GM19455 (cell line): ENCODE data around the gene RSRC1.
"Not testable (repeated sequence)": the region's sequence is repeated elsewhere in the genome, so short reads cannot be mapped to it uniquely, and the experiment has no call there.

Experiments used
- ATAC-seq: cut with Tn5 transposase; IDR thresholded peaks from one replicate; pipeline ENCODE4 v1.9.1; 2021; ENCODE audit not compliant: unreplicated experiment

RSRC1 gene

GRCh38 chr3:158109804-158110657 lies at the start of gene RSRC1:
Gene RSRC1 (plus strand): TSS chr3:158110089. CDS start chr3:158122105, 12,016 bp downstream.
- ATAC-seq, result peak; percentile 91

DNA sequence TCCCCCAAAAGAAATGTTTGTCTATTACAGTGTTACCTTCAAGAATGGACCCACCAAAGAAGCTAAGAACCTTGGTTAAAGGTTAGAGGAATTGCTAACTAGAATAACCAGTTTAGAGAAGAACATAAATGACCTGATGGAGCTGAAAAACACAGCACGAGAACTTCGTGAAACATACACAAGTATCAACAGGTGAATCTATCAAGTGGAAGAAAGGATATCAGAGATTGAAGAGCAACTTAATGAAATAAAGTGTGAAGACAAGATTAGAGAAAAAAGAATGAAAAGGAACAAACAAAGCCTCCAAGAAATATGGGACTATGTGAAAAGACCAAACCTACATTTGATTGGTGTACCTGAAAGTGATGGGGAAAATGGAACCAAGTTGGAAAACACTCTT lies 44.3 kb upstream of the RSRC1 start:
- not testable (repeated sequence) for ATAC-seq

- no peak for ATAC-seq
Measured at GRCh38 chr3:158072790-158073189, 37.1 kb upstream of the RSRC1 start.

- no peak for ATAC-seq
Measured at GRCh38 chr3:158074591-158074990, 35.3 kb upstream of the RSRC1 start.

GRCh38 chr3:158079599-158079998 lies 30.3 kb upstream of the RSRC1 start:
- no peak for ATAC-seq

DNA sequence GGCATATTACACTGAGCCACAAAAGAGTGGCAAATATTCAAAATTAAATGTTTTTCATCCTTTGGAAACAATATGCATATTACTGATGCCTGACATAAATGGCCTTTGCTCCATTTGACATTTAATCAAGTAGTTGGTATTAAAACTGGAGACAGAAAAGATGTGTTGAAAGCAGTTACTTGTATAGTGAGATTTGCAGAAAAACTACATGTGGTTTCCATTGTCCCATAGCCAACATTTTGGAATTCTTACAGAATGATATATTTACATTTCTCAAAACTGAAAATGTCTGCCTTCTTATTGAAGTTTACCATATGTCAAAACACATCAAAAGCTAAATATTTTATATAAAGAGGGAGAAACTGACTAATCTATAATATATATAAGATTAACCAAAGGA lies 25.2 kb upstream of the RSRC1 start:
- ATAC-seq, result no peak

- no peak for ATAC-seq
Measured at GRCh38 chr3:158085358-158085757, 24.5 kb upstream of the RSRC1 start.

DNA sequence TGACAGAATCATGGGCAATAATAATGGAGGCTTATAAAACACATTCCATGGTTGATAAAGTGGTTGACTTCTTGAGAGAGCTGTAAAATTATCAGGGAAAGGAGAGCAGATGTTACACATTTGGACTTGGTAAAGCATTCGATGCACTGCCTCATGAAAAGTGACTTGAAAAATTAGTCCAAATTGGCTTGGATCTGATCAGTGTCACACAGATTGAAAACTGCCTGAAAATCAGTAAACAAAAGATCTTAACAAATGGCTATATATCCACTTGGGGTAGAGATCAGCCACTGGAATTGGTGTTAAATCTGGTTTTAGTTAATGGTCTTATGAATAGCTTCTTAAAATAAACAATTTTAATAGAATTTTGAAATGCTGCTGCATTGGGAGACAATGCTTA lies 24.0 kb upstream of the RSRC1 start:
- ATAC-seq, result no peak

DNA sequence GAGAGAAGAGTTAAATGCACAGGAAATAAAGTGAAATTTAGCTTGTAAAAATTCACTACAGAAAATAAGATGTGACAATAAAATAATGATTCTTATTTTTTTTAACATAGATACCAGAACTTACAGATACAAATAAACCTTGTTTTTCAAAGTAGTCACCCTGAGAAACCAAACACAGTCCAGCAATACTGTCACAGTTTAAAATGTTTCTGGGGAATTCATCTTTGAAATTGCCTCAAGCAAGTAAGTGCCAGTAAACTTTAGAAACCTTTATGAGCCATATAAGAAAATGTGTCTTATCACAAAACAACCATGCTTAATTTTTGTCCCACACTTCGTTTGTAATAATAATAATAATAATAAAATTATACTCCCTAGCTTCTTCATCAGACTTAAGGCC lies 23.5 kb upstream of the RSRC1 start:
- no peak for ATAC-seq

DNA sequence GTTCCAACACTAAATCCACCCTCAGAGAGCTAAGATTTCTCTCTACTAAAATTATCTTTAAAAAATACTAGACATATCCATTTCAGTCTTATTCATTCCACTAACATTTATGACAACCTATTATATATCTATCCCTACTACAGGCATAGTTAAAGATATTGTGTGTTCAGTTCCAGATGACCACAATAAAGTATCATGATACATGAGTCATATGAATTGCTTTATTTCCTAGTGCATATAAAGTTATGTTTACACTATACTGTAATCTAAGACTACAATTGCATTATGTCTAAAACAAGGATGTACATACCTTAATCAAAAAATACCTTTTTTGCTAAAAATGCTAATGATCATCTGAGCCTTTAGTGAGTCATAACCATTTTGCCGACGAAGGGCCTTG lies 23.1 kb upstream of the RSRC1 start:
- no peak for ATAC-seq

- no peak for ATAC-seq
Measured at GRCh38 chr3:158091531-158091930, 18.4 kb upstream of the RSRC1 start.

DNA sequence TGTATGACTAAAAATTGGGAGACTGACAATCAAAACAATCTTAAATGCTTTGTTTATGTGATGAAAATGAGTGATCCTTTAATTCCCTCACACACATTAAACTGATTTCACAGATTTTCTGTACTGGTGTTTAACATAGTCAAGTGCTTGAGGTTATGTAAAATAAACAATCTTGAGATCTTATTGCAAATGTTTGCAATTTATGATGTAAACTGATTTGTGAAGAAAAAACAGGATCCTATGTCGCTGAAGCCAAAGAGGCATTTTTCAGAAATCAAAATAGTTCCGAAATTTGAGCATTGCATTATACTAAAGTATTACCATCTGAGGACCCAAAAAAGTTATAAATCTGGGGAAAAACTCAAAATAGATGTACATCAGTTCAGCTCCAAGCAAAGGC lies 16.4 kb upstream of the RSRC1 start:
- no peak for ATAC-seq

GRCh38 chr3:158094235-158095110 lies 15.4 kb upstream of the RSRC1 start:
- no peak for ATAC-seq

DNA sequence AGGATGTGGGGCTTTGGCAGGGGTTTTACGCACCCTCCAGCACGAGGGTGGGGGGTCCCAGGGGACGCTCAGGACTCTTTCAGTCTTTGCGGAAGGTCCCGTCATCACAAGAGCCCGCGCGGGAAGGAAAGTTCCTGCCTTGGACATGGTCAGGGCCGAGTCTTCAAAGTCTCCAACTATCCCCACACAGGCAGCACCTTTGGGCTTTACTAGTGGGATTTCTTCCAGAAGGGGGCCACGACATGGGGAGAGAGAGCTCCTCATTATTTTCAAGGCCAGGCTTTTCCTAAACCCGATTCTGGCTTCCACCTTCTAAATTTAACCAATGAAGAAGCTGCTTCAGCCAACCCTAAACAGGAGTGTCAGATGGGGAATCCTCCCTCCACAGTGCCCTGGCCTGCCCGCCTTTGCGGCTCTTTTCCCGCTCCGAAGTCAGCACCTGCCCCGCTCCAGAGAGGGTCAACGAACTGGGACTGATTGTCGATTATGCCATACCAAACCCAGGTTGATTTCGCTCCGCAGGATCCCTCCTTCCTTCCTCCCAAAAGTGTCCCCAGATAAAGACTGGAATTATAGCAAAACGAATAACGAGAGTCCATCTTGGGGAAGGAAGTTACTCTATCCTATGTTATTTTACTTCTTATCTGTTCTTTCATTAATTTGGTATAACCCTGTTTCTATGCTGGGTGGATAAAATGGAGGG lies 14.6 kb upstream of the RSRC1 start:
- ATAC-seq, result no peak

GRCh38 chr3:158095814-158096704 lies 13.8 kb upstream of the RSRC1 start:
- no peak for ATAC-seq

GRCh38 chr3:158097081-158097592 lies 12.8 kb upstream of the RSRC1 start:
- ATAC-seq, result no peak

- ATAC-seq, result peak; percentile 91
Measured at GRCh38 chr3:158097593-158098308, 12.1 kb upstream of the RSRC1 start.

DNA sequence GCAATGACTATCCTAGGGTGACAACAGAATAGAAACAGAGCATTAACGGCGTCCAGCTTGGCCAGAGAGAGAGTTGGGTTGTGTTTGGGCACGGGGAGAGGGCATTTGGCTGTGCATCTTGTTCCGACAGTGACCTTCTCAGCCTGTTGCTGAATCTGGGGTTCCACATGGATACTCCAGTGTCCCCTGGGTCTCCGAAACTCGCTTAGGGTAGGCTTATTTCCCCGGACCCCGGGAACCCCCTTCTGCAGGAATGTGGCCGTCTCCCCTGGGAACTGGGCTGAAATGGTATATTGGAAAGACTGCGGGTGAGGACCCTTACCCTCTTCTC lies 11.6 kb upstream of the RSRC1 start:
- ATAC-seq, result no peak

- ATAC-seq, result no peak
Measured at GRCh38 chr3:158098834-158099424, 11.0 kb upstream of the RSRC1 start.
